WTC11 (cell line): Measurements from ENCODE around the gene ADAMTS5. TPM values are rescaled to one million over a fixed set of nuclear protein-coding genes. Genes with fewer than 3 reads are reported as not detected.

Experiments
- ATAC-seq: fragments of 200-7000 bp; cut with Tn5 transposase; 2 replicates; pipeline ENCODE4 v1.10.0; 2021; ENCODE audit warnings: mild to moderate bottlenecking, moderate library complexity
- CTCF ChIA-PET: fragments of 300-600 bp; sonication (Branson Sonifier 250); formaldehyde crosslinking; loops from one replicate; lab custom pipeline; 2021; ENCODE audit warnings: antibody characterized with exemption; lab: Charles Lee
- POLR2A ChIA-PET: fragments of 350-600 bp; sonication (Branson Sonifier 250); formaldehyde crosslinking; loops from one replicate; lab custom pipeline; 2021; ENCODE audit warnings: antibody characterized with exemption; lab: Charles Lee
- DNase-seq: peaks from one replicate; pipeline ENCODE4 v3.0.0; 2021; ENCODE audit warnings: low spot score
- H3K27ac Mint-ChIP-seq: 2 replicates; pipeline ENCODE4 v1.8.0; 2021; ENCODE audit warnings: mixed read lengths
- H3K27me3 Mint-ChIP-seq: 2 replicates; pipeline ENCODE4 v1.8.0; 2021; ENCODE audit warnings: low read depth, mild to moderate bottlenecking, moderate library complexity, mixed read lengths
- H3K36me3 Mint-ChIP-seq: 2 replicates; pipeline ENCODE4 v1.8.0; 2021; ENCODE audit warnings: mixed read lengths
- H3K4me1 Mint-ChIP-seq: 2 replicates; pipeline ENCODE4 v1.8.0; 2022; ENCODE audit warnings: mixed read lengths
- H3K4me3 Mint-ChIP-seq: 2 replicates; pipeline ENCODE4 v1.8.0; 2021; ENCODE audit warnings: mild to moderate bottlenecking, moderate library complexity, mixed read lengths
- H3K9me3 Mint-ChIP-seq: 2 replicates; pipeline ENCODE4 v1.8.0; 2021; ENCODE audit warnings: mixed read lengths
- ARID4B ChIP-seq: sonication (generic); formaldehyde crosslinking; IDR thresholded peaks from 2 replicates; pipeline ENCODE4 v1.8.0; 2023; ENCODE audit warnings: missing genetic modification reagents, mild to moderate bottlenecking, borderline replicate concordance
- ERG ChIP-seq: fragments of 250-450 bp; sonication (Bioruptor Pico); IDR thresholded peaks from 2 replicates; pipeline ENCODE4 v1.8.0; 2021; ENCODE audit warnings: mild to moderate bottlenecking
- ETV6 ChIP-seq: sonication (generic); formaldehyde crosslinking; IDR thresholded peaks from 2 replicates; pipeline ENCODE4 v1.8.1; 2022; ENCODE audit warnings: mild to moderate bottlenecking, missing genetic modification reagents
- FOXP4 ChIP-seq: sonication (generic); formaldehyde crosslinking; IDR thresholded peaks from 2 replicates; pipeline ENCODE4 v1.8.0; 2022; ENCODE audit warnings: mild to moderate bottlenecking, missing genetic modification reagents
- PRDM15 ChIP-seq: sonication (generic); formaldehyde crosslinking; IDR thresholded peaks from 2 replicates; pipeline ENCODE4 v1.8.0; 2022; ENCODE audit warnings: missing genetic modification reagents
- STAT6 ChIP-seq: sonication (generic); formaldehyde crosslinking; conservative IDR thresholded peaks from 2 replicates; pipeline ENCODE4 v1.8.1; 2023; ENCODE audit warnings: mild to moderate bottlenecking, low read depth, missing genetic modification reagents, moderate library complexity
- ZBTB21 ChIP-seq: sonication (generic); formaldehyde crosslinking; IDR thresholded peaks from 2 replicates; pipeline ENCODE4 v1.8.1; 2023; ENCODE audit warnings: mild to moderate bottlenecking, missing genetic modification reagents, borderline replicate concordance
- ZNF423 ChIP-seq: fragments of 250-450 bp; sonication (Bioruptor Pico); IDR thresholded peaks from 2 replicates; pipeline ENCODE4 v2.1.2; 2022; ENCODE audit warnings: mild to moderate bottlenecking, moderate library complexity
- ZNF425 ChIP-seq: fragments of 250-450 bp; sonication (Bioruptor Pico); conservative IDR thresholded peaks from 2 replicates; pipeline ENCODE4 v1.9.0; 2021; ENCODE audit warnings: mild to moderate bottlenecking
- total RNA-seq: library from RNA; stranded (reverse); gene quantifications from 3 replicates; pipeline ENCODE4 v1.2.3, GENCODE V29; 2021

Gene ADAMTS5
- total RNA-seq, 1 experiment from 2014 or later: 1.6 TPM

GRCh38 chr21:26925636-26926035 lies 41.3 kb downstream of the ADAMTS5 start:
- no peak overlapping the region for H3K4me3 Mint-ChIP-seq
- ATAC-seq (peak; percentile 85), DNase-seq (no peak)
- H3K4me1 Mint-ChIP-seq: peaks cover 19% of the 10 kb centered on the region
- ChIA-PET POLR2A (interaction anchor here (0.5 kb wide), 1 partner anchor 690 kb away, joined by 3 read pairs; no protein-coding TSS in a partner anchor), CTCF (interaction anchor here (0.5 to 1.8 kb wide), 3 partner anchors 36 to 281 kb away, joined by 3 to 11 read pairs (median 3); no protein-coding TSS in a partner anchor)
- peak overlapping the region; percentile 89 for H3K27ac Mint-ChIP-seq
- H3K27me3 Mint-ChIP-seq: no peaks in the 10 kb centered on the region
- peak; percentile 63 for TF ChIP-seq ZNF423 (CRISPR knock-in tag)
- TF ChIP-seq ZNF425 (CRISPR knock-in tag): no peak
- no peak for TF ChIP-seq PRDM15
- TF ChIP-seq ETV6: peak; percentile 66; the same call in 1 of the 2 replicates
- 0 out of 2 replicates have a peak, but pooled peaks have one; percentile 22 for TF ChIP-seq FOXP4 (CRISPR knock-in tag)
- H3K9me3 Mint-ChIP-seq: no peaks in the 10 kb centered on the region
- peaks cover 3% of the 10 kb centered on the region for H3K36me3 Mint-ChIP-seq

GRCh38 chr21:26925122-26925521 lies 41.8 kb downstream of the ADAMTS5 start:
- H3K9me3 Mint-ChIP-seq: no peaks in the 10 kb centered on the region
- peaks cover 3% of the 10 kb centered on the region for H3K36me3 Mint-ChIP-seq
- POLR2A ChIA-PET: no interaction called here
- DNase-seq: no peak
- peaks cover 19% of the 10 kb centered on the region for H3K4me1 Mint-ChIP-seq
- no peak overlapping the region for H3K4me3 Mint-ChIP-seq
- ATAC-seq: no peak
- no peaks in the 10 kb centered on the region for H3K27me3 Mint-ChIP-seq
- no peak overlapping the region; the same call in 1 of the 2 replicates for H3K27ac Mint-ChIP-seq
- CTCF ChIA-PET: interaction anchor here (0.6 to 1.8 kb wide), 2 partner anchors 37 to 281 kb away, joined by 3 to 11 read pairs; no protein-coding TSS in a partner anchor
- no peak for TF ChIP-seq ERG (CRISPR knock-in tag)
- no peak for TF ChIP-seq STAT6 (CRISPR knock-in tag)
- TF ChIP-seq ZBTB21 (CRISPR knock-in tag): no peak
- TF ChIP-seq ARID4B (CRISPR knock-in tag): no peak
- TF ChIP-seq, all 79 proteins: peak for 0
